8988T (cell line): ENCODE measurements around the gene GSC2.

Source experiments
- DNase-seq: peaks from one replicate; pipeline ENCODE4 v3.0.0; 2011

The GSC2 gene

DNA sequence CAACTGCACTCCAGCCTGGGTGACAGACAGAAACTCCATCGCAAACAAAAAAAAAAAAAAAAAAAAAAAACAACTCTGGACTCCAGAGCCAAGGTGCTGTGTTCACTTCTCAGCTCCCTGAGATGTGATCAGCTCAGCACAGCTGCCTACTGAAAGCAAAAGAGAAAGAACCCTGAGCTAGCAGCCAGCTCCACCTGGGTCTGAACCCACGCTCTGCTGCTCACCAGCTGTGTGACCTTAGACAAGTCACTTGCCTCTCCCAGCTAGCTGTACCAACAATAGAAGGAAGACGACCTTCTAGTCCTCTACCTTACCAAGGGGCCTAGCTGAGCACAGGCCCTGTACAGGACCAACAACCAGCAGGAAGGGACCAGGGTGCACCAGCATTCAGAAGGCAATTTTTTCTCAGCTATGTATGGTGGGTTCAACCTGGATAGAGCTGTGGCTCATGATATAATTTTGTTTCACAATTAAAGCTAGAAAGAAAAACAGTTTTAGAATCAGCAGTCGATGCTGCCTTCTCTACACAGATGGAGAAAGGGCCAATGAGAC, 31.7 kb downstream of the GSC2 start:
- DNase-seq: no peak

- no peak for DNase-seq
Measured at GRCh38 chr22:19117111-19117512, 33.0 kb downstream of the GSC2 start.

DNA sequence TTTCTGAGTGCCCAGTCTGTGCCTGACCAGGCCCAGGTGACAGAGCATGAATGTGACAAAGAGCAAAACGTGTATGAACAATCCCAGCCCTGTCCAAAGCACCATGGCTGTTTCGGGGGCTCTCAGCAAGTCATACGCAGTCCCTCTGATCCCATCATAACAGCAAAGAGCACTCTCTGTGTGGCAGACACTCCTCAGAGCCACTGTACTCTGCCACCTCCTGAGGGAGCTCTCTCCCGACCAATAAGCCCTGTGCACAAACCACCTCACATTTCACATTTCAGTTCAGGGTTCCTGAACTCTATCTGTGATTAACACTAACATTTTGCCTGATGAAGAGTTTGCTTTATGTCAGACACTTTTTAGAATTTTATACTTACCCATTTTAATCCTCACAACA, 34.5 kb downstream of the GSC2 start:
- DNase-seq: no peak

DNA sequence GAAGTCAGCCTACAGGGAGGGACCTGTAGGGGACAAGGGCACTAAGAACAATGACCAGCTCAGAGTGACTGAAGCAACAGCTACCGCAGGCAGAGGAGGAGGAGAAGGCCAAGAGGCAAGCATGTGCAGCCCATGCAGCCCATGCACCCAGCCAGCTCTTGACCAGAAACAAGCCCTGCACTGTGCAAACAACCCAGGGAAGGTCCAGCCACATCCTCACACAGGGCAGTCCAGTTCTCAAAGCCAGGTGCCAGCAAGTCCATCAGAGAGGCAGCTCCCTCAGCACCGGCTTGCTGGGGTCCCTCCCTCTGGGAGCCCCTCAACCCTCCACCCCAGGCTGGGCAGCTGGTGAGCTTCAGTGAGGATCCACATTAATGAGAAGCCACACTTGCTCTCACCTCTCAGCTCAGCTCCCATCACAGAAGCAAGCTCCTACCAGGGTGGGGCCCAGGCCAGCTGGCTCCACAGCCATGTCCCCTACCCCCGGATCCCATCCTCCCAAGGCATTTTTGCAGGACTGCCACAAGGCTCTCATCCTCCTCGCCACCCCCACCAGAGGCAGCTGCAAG, 35.0 kb downstream of the GSC2 start:
- no peak for DNase-seq

GRCh38 chr22:19113429-19113828, 36.7 kb downstream of the GSC2 start:
- no peak for DNase-seq

- DNase-seq: no peak
Measured at GRCh38 chr22:19111584-19111983, 38.5 kb downstream of the GSC2 start.

GRCh38 chr22:19111140-19111539, 39.0 kb downstream of the GSC2 start:
- DNase-seq: no peak

DNA sequence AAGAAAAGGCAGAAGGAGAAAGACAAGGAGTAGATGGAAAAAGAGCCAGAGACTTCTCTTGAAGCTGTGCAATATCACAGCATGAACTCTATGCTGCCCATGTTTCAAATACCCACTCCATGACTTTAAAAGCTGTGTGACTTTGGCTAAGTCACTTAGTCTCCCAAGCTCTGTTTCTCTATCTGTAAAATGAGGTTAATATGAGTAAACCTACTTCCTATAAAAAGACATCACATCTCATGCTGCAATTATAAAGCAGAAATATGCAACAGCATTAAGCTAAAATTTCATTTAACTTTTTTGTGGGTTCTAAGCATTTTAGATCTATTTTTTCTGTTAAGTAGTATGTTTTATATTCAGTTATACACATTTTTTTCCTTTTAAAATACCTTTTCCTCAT, 39.4 kb downstream of the GSC2 start:
- no peak for DNase-seq

DNA sequence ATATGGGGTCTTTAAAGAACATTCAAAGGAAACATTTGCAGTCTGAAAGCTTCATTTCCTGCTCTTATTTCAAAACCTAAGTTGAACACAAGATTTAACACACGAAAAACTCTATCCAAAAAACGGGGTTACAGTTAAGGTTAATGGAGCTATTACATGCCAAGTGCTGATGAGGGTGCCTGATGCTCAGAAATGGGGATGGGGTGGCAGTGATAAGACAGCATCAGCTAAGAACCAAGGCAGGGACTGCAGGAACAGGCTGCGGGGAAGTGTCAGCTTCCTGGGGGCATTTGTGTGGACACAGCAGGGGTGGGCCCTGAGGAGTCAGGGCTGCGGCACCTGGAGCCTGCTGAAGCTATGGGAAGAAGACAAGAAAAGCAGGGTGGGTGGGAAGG, 40.0 kb downstream of the GSC2 start:
- no peak for DNase-seq

DNA sequence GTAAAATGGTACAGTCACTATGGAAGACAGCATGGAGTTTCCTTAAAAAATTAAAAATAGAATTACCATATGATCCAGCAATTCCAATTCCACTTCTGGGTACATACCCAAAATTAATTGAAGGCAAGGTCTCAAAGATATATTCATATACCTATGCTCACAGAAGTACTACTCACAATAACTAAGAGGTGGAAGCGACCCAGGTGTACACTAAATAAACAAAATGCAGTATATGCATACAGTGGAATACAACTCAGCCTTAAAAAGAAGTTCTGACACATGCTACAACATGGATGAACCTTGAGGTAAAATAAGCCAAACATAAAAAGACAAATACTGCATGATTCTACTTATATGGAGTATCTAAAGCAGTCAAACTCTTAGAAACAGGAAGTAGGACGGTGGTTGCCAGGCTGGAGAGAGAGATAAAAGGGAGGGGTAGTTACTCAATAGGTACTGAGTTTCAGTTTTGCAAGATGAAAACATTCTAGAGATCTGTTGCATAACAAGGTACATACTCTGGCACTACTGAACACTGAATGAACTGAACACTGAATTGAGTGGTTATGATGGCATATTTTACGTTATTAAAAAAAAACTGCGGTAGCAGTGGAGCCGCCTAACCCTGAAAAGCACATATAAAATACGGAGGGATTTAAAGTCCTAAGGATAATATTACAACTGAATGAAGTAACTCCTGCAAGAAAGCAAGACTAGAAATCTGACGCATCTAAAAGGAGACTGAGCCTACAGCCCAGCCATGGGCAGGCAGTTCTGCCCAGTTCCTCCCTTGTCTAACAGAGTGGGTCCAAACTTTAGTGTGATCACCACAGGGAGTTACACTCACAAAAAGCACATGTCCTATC, 40.7 kb downstream of the GSC2 start:
- no peak for DNase-seq

GRCh38 chr22:19108807-19109197, 41.3 kb downstream of the GSC2 start:
- no peak for DNase-seq

- DNase-seq: no peak
Measured at GRCh38 chr22:19107730-19108074, 42.4 kb downstream of the GSC2 start.

DNA sequence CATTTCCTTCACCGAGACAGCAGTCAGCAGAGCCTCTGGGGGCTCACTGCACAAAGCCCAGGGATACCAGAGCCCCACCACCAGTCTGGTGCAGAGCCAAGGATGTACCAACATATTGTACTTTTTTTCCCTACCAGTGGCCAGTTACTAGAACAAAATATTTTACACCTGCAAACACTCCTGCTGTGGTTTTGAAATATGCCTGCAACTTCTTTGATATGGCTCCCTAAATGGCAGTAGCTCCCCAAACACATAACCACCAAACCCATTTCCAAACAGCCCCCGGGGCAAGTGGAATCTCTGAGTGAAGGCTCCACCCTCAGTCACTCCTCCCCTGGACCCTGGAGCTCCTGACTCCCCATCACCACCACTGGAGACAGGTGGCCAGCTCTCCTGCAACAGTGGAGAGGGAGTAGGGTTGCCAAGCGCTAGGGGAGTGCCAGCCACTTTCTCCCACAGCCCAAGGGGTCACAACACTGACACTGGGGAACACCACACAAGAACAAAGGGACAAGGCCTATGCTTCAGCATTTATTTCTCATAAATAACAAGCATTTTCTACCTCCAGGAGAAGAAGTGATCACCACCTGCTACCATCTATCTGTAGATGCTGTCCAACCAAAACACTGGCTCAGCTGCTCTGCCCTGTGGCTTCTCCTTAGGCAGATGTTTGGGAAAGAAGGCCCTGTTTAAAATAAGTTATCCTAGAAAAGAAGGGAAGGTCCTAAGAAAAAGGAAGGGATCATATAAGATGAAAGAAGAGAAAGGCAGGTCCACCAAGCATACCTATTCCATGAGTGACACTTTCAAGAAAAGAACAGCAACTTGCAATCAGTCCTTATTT, 43.0 kb downstream of the GSC2 start:
- no peak for DNase-seq

GRCh38 chr22:19105867-19106802, 44.0 kb downstream of the GSC2 start:
- DNase-seq: peak; percentile 63

- no peak for DNase-seq
Measured at GRCh38 chr22:19105456-19105855, 44.6 kb downstream of the GSC2 start.

- DNase-seq: no peak
Measured at GRCh38 chr22:19103880-19104821, 45.9 kb downstream of the GSC2 start.

DNA sequence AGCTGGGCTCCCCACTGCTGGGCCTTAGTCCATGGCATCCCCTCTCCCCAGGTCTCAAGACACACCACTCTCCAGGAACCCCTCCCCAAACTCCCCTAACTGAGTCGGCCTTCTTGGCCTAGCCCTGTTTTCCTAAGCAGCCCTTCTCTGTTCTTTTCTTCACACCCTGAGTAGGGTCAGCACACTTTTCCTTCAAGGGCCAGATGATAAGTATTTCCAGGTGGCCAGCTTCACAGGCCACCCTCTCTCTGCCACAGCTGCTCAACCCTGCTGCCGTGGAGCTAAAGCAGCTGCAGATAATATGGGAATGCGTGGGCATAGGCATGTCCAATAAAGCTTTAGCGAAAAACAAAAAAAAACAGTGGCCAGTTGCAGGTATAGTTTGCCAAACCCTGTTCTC, 51.9 kb downstream of the GSC2 start:
- DNase-seq: no peak

DNA sequence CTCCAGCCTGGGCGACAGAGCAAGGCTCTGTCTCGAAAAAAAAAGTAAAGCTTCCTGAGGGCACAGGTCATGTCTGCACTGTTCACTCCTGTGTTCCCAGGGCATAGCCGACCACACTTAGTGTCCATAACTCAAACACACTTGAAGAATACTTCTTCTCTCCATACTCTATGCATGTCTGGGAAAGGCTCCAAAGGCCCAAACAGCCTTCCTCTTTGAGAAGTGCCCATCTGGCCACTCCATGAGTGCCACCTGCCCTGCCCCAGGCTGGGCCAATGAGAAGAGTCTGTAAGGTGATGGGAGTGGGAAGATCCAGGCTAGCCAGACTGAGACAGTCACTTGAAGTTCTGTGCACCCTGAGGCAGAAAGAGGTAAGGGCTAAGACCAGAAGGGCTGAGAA, 52.6 kb downstream of the GSC2 start:
- DNase-seq: no peak
